Psoas muscle (tissue), 8 donors: ENCODE measurements around the gene RNF220. TPM values are rescaled to one million over a fixed set of nuclear protein-coding genes. Genes with fewer than 3 reads are reported as not detected.
A peak's percentile ranks its signal among the peaks of the same experiment; 100 is the strongest.

Source experiments
- ATAC-seq, 4 donors: fragments of 200-7000 bp; cut with Tn5 transposase; one replicate each; pipeline ENCODE4 v1.9.1; 2020; ENCODE audit warnings: moderate library complexity in 3 of 4, mild to moderate bottlenecking in 2 of 4
- DNase-seq, 2 donors: peaks; one replicate each; pipeline ENCODE4 v3.0.0-alpha.2; 2020
- H3K27ac ChIP-seq: fragments of 200-600 bp; one replicate; pipeline ENCODE4 v1.8.0; 2022
- H3K27me3 ChIP-seq, 3 donors: fragments of 200-600 bp in 1 of 3; one replicate each; pipeline versions ENCODE4 v1.6.1 to v1.8.0; 2013 to 2022; ENCODE audit warnings: low read length in 2 of 3, mild to moderate bottlenecking in 2 of 3, moderate library complexity in 1 of 3; ENCODE audit not compliant: insufficient read depth in 3 of 3
- H3K36me3 ChIP-seq, 2 donors: fragments of 200-600 bp in 1 of 2; one replicate each; pipeline versions ENCODE4 v1.6.1 to v1.8.0; 2013 to 2022; ENCODE audit warnings: low read depth in 1 of 2, mild to moderate bottlenecking in 1 of 2, moderate library complexity in 1 of 2; ENCODE audit not compliant: insufficient read depth in 1 of 2
- H3K4me1 ChIP-seq: fragments of 200-600 bp; one replicate; pipeline ENCODE4 v1.8.0; 2022
- H3K4me3 ChIP-seq: fragments of 200-600 bp; one replicate; pipeline ENCODE4 v1.8.0; 2022; ENCODE audit warnings: mild to moderate bottlenecking
- H3K9me3 ChIP-seq: fragments of 200-600 bp; one replicate; pipeline ENCODE4 v1.8.0; 2022
- WGBS, 3 donors: extraction: QIAGEN DNeasy Blood & Tissue Kit; methylation state at CpG; one replicate each; pipeline versions ENCODE4 v1.1.6 to v1.1.7; 2013; 5-methylcytosine and 5-hydroxymethylcytosine counted together
- intact Hi-C, 2 donors: fragments of 100-400 bp; cut with DNase I; formaldehyde crosslinking; loops; one replicate each; pipeline versions ENCODE4 v1.11.0 to v1.14.2; 2022
- polyA plus RNA-seq, 3 donors: library from polyadenylated mRNA; stranded (reverse); fragments of 200-250 nt; gene quantifications; one replicate each; pipeline ENCODE4 v1.2.3, GENCODE V29; 2013
- total RNA-seq, 4 donors: library from RNA; stranded (reverse); fragmentation: NEBNext Ultra II Directional in 2 of 4; extraction: Animal tissue kit (Norgen Biotek cat#: 25700) in 2 of 4; gene quantifications; one replicate each; pipeline versions ENCODE4 v1.2.1 to v1.2.4, GENCODE V29; 2021 to 2023
- TF ChIP-seq, protein P1 (sequence below): fragments of 200-600 bp; IDR thresholded peaks from one replicate; pipeline ENCODE4 v1.8.0; 2022; ENCODE audit warnings: antibody characterized with exemption
- donor health status: healthy with polysubstance abuse.
- donor health status: DM: no; HTN: no; CAD: no; lungs with moderate emphysema.
- donor health status: Bipolar disorder and iron deficiency.
- donor health status: healthy.
- donor health status: DM: yes; HTN: yes; CAD: no.
- donor health status: DM: no; HTN: no; CAD: no.
- donor health status: DM: no; HTN: no; CAD: no.
- donor health status: DM: yes; HTN: yes; CAD: no.

RNF220 gene
- total and polyA plus RNA-seq, 7 donors, result 61.1 to 133 (median 75.5) TPM

DNA sequence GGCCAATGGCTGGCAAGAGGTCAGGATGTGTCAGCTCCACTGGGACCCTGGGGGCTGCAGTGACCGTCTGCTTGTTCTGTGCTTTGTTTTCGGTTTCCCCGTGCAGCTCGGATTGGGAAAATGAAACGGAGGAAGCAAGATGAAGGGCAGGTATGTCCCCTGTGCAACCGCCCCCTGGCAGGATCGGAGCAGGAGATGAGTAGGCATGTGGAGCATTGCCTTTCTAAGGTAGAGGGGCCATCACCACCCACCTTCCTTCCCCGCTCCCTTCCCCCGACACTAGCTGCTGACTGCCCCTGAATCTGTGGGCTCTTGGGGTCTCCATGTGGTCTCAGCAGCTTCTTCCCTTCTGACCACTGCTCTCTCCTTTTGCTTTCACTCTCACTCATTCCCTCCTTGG, 230.4 kb downstream of the RNF220 start:
- H3K4me1 ChIP-seq, result peaks cover 78% of the 10 kb centered on the region
- WGBS, 3 donors, result 81 to 84% (median 83%) methylated on average over 9 of the region's 9 CpGs
- H3K4me3 ChIP-seq, result no peak overlapping the region

DNA sequence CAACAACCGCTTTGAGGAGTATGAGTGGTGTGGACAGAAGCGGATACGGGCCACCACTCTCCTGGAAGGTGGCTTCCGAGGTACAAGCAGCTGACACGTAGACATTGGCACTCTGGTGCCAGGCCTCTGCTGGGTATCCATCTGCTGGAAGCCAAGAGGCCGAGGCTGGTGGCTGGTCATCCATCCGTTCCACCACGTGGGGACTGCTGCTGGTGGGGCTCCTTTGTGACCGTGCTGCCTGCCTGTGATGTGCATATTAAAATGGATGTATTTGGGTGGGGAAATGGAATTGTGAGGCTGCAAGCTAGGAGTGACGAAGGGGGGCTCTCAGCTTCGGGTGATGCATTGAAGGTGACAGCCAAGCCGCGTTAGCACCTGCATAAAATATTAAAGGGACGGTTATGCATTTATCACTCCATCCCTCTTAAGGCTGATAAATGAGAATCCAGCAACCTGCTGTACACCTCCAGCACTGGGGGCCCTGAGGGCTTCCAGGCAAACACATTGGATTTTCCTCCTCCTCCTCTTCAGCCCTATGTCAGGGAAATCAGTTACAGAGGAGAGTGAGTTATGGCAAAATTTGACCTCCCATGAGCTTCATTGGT, 231.1 kb downstream of the RNF220 start:
- Histone ChIP-seq H3K4me3 (no peak overlapping the region), H3K36me3 (peaks cover 6 to 70% of the 10 kb centered on the region in 2 donors), H3K9me3 (no peaks in the 10 kb centered on the region), H3K27ac (peak overlapping the region; percentile 79), H3K27me3 (no peaks in the 10 kb centered on the region), H3K4me1 (peaks cover 83% of the 10 kb centered on the region)
- DNase-seq (peak in 1 of 2 donors; percentile 44), ATAC-seq (no peak)
- TF ChIP-seq, protein P1, sequence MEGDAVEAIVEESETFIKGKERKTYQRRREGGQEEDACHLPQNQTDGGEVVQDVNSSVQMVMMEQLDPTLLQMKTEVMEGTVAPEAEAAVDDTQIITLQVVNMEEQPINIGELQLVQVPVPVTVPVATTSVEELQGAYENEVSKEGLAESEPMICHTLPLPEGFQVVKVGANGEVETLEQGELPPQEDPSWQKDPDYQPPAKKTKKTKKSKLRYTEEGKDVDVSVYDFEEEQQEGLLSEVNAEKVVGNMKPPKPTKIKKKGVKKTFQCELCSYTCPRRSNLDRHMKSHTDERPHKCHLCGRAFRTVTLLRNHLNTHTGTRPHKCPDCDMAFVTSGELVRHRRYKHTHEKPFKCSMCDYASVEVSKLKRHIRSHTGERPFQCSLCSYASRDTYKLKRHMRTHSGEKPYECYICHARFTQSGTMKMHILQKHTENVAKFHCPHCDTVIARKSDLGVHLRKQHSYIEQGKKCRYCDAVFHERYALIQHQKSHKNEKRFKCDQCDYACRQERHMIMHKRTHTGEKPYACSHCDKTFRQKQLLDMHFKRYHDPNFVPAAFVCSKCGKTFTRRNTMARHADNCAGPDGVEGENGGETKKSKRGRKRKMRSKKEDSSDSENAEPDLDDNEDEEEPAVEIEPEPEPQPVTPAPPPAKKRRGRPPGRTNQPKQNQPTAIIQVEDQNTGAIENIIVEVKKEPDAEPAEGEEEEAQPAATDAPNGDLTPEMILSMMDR, result no peak
- intact Hi-C loops, result no loop called here
- WGBS, 3 donors, result 73 to 81% (median 79%) methylated on average over 14 of the region's 14 CpGs

More for the DNA sequence above, 230.4 kb downstream of the RNF220 start:
- H3K9me3 ChIP-seq, result no peaks in the 10 kb centered on the region
- ATAC-seq (no peak), DNase-seq (peak in 1 of 2 donors; percentile 42)
- intact Hi-C loops, result no loop called here
- H3K27ac ChIP-seq, result peak overlapping the region; percentile 27
- no peaks in the 10 kb centered on the region for H3K27me3 ChIP-seq
- peaks cover 6 to 63% of the 10 kb centered on the region in 2 donors for H3K36me3 ChIP-seq
- TF ChIP-seq, protein P1, result no peak

DNA sequence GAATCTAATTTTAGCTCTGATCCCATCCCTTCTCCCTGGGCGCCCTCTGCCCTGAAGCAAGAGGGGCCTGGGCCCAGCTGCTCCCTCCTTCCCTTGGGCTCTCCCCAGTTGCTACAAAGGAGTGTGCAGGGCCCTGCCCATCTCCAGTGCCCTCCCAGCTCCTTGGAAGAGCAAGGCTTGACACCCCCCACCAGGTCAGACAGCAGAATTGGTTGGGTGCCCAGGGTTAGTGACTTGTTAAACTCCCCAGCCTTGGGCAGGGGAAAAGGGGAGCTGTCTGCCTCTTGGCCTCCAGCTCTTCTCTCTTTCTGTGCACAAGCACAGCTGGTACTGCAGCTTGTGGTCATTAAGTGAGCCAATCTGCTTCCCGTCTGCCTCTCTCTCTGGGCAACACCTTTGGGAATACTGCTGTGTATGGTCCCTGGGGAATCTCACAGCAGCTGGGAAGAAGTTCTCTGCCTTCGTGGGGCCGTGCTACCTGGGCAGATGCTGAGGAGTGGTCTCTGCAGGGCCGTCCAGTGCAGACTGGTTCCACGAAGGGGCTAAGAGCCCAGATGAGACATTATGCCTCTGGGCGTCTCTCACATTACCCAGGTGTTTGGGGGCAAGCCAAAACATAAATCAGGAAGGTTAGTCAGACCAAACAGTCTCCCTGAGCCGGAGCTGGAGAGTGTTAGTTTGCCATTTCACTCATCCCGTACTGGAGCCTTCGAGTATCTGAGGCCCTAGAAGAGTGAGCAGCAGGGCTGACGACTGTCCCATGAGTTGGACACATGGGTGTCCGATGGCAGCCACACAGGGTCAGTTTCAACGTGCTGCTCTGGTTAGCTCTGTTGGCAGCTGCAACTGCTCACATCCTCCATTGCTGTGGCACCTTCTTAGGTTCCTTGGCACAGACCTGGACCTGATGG, 231.9 kb downstream of the RNF220 start:
- Histone ChIP-seq H3K9me3 (no peaks in the 10 kb centered on the region), H3K27ac (peak overlapping the region; percentile 79), H3K4me1 (peaks cover 89% of the 10 kb centered on the region), H3K27me3 (no peaks in the 10 kb centered on the region), H3K4me3 (no peak overlapping the region), H3K36me3 (peaks cover 6 to 78% of the 10 kb centered on the region in 2 donors)
- peak in 1 of 2 donors; percentile 59 for DNase-seq
- ATAC-seq, result peak; percentile 71 to 77 (median 72)
- intact Hi-C loops, result no loop called here
- WGBS, 3 donors, result 32 to 46% (median 35%) methylated on average over 13 of the region's 13 CpGs
- TF ChIP-seq, protein P1, result no peak

DNA sequence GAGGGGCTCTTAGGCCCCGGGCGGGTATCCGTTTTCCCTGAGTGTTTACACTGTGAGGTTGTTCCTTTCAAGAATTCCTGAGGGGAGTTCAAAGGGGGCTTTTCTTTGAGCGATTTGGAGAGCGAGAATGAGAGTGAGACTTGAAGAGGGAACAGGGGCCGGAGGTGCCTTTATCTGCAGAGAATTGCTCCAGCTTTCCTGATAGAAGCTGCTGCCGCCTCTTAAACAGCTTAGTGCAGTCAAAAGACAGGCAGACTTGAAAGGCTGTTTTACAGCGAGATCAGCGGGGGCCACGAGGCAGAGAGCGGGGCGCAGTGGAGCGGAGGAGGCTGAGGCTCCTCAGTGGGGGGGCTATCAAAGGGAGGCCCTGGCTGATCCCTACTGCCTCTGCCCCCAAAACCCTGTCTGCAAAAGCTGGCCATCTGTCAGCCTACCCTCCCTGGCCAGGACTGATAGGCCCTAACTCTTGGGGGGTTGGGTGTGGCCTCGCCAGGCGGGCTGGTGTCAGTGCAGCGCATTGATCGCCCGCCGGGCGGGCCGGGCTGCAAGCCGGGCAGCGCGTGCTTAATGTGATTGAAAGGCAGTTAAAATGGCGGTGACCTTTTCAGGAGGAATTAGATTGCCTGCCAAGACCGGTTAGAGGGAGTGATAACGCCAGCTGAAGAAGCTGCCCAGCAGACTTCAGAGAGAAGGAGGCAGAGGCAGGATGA, 232.8 kb downstream of the RNF220 start:
- H3K9me3 ChIP-seq, result no peaks in the 10 kb centered on the region
- intact Hi-C loops, result no loop called here
- no peak for DNase-seq
- no peak overlapping the region for H3K4me3 ChIP-seq
- peaks cover 6 to 80% of the 10 kb centered on the region in 2 donors for H3K36me3 ChIP-seq
- peak overlapping the region; percentile 79 for H3K27ac ChIP-seq
- peak in 3 of 4 donors; percentile 15 to 40 (median 37) for ATAC-seq
- 63 to 78% (median 63%) methylated on average over 27 of the region's 27 CpGs for WGBS, 3 donors
- TF ChIP-seq, protein P1, result no peak
- H3K4me1 ChIP-seq, result peaks cover 95% of the 10 kb centered on the region
- no peaks in the 10 kb centered on the region for H3K27me3 ChIP-seq
